Measurements from ENCODE around the gene RERE.

Gene RERE

GRCh38 chr1:8780405-8780804, 37.0 kb downstream of the RERE start (continued):
- TF ChIP-seq ZNF692 (tag by site-specific recombination; IDR thresholded peaks at IDR 0.05) = no peak
- no peak for TF ChIP-seq ZSCAN30 (tag by site-specific recombination; IDR thresholded peaks at IDR 0.05)
- TF ChIP-seq ZSCAN4 (tag by site-specific recombination; IDR thresholded peaks at IDR 0.05) = no peak

- no peaks in the 10 kb centered on the region for H3K9me3 ChIP-seq (ENCODE audit: control insufficient read depth, insufficient read depth, low read depth, low read length)
- H3K27ac ChIP-seq (ENCODE audit: extremely low read depth, low read depth, low read length) = no peak overlapping the region
- H3K36me3 ChIP-seq (ENCODE audit: control insufficient read depth in 2 of 2, insufficient read depth in 1 of 2, low read length in 2 of 2) = no peaks in the 10 kb centered on the region
- no peak overlapping the region for H3K4me3 ChIP-seq (ENCODE audit: low read depth, low read length)
- H3K4me1 ChIP-seq (ENCODE audit: control insufficient read depth, insufficient read depth, low read length) = no peaks in the 10 kb centered on the region
- ChIA-PET POLR2A (interaction anchor here (0.6 to 0.9 kb wide), 2 partner anchors 138 to 701 kb away, joined by 3 read pairs; no protein-coding TSS in a partner anchor), CTCF (interaction anchor here (1.2 kb wide), 1 partner anchor 71 kb away, joined by 3 read pairs; no protein-coding TSS in a partner anchor)
- TF ChIP-seq SCRT1 (tag by site-specific recombination; IDR thresholded peaks at IDR 0.05; ENCODE audit: borderline replicate concordance) (no peak), ZBTB6 (tag by site-specific recombination; IDR thresholded peaks at IDR 0.05) (no peak), ZNF391 (tag by site-specific recombination; IDR thresholded peaks at IDR 0.05; ENCODE audit: borderline replicate concordance, low read depth) (no peak), ZNF660 (tag by site-specific recombination; IDR thresholded peaks at IDR 0.05) (no peak)
These were observed 39.6 kb downstream of the RERE start for GRCh38 chr1:8777867-8778266.

GRCh38 chr1:8776104-8776503, 41.3 kb downstream of the RERE start:
- no peak overlapping the region for H3K27ac ChIP-seq (ENCODE audit: extremely low read depth, low read depth, low read length)
- no peak overlapping the region for H3K4me3 ChIP-seq (ENCODE audit: low read depth, low read length)
- ChIA-PET POLR2A (interaction anchor here (0.6 kb wide), 1 partner anchor 41 kb away, joined by 3 read pairs; the partner anchor contains the start of gene RERE), CTCF (interaction anchor here (1.3 kb wide), 1 partner anchor 73 kb away, joined by 6 read pairs; no protein-coding TSS in a partner anchor)
- TF ChIP-seq PRDM1 (tag by site-specific recombination; IDR thresholded peaks at IDR 0.05) (peak; percentile 62; the same call in 1 of the 2 replicates), YY1 (tag by site-specific recombination; IDR thresholded peaks at IDR 0.05) (no peak)
- H3K9me3 ChIP-seq (ENCODE audit: control insufficient read depth, insufficient read depth, low read depth, low read length) = no peaks in the 10 kb centered on the region
- no peaks in the 10 kb centered on the region for H3K4me1 ChIP-seq (ENCODE audit: control insufficient read depth, insufficient read depth, low read length)
- H3K36me3 ChIP-seq (ENCODE audit: control insufficient read depth in 2 of 2, insufficient read depth in 1 of 2, low read length in 2 of 2) = no peaks in the 10 kb centered on the region

GRCh38 chr1:8767006-8767405, 50.4 kb downstream of the RERE start:
- ChIA-PET CTCF (interaction anchor here (1.8 kb wide), 1 partner anchor 82 kb away, joined by 5 read pairs; no protein-coding TSS in a partner anchor), POLR2A (no interaction called here)
- no peak overlapping the region for H3K4me3 ChIP-seq (ENCODE audit: low read depth, low read length)
- no peak overlapping the region for H3K27ac ChIP-seq (ENCODE audit: extremely low read depth, low read depth, low read length)
- H3K4me1 ChIP-seq (ENCODE audit: control insufficient read depth, insufficient read depth, low read length) = peaks cover 5% of the 10 kb centered on the region
- no peaks in the 10 kb centered on the region for H3K9me3 ChIP-seq (ENCODE audit: control insufficient read depth, insufficient read depth, low read depth, low read length)
- TF ChIP-seq GLIS2 (tag by site-specific recombination; IDR thresholded peaks at IDR 0.05) = no peak
- peak; percentile 65 for TF ChIP-seq ATF2 (tag by site-specific recombination; IDR thresholded peaks at IDR 0.05; ENCODE audit: low read depth)
- no peaks in the 10 kb centered on the region for H3K36me3 ChIP-seq (ENCODE audit: control insufficient read depth in 2 of 2, insufficient read depth in 1 of 2, low read length in 2 of 2)

Measured in HEK293 (cell line).